ENCODE measurements around the gene DMD. TPM values are rescaled to one million over a fixed set of nuclear protein-coding genes. Genes with fewer than 3 reads are reported as not detected.

Gene DMD
- total and polyA plus RNA-seq, 2 of the 13 experiments (the other 11 are each of a cell fraction or from before 2014, with no cell fraction given), result 17.6 to 25.9 TPM

- no peak overlapping the region for H3K4me2 ChIP-seq (ENCODE audit: low read depth, low read length)
- H3K9me3 ChIP-seq (ENCODE audit: low read length), result no peaks in the 10 kb centered on the region
- no peaks in the 10 kb centered on the region for H3K79me2 ChIP-seq (ENCODE audit: insufficient read depth, low read length)
- no peaks in the 10 kb centered on the region for H3K27me3 ChIP-seq (ENCODE audit: control insufficient read depth in 1 of 2, insufficient read depth in 2 of 2, low read length in 2 of 2)
- intact Hi-C loops (cut with micrococcal nuclease; ENCODE audit: unreplicated experiment), result no loop called here
- H3K9ac ChIP-seq (ENCODE audit: insufficient read depth, low read depth, low read length), result no peak overlapping the region
- DNase-seq (ENCODE audit: low spot score) (no peak), ATAC-seq (no peak), FAIRE-seq (no peak)
- no TSS peak for BruUV-seq (replicated peaks)
- H2AFZ ChIP-seq (ENCODE audit: low read length), result no peak overlapping the region
- H4K20me1 ChIP-seq (ENCODE audit: insufficient read depth, low read length), result no peaks in the 10 kb centered on the region
- 31% methylated on average over 5 of the region's 5 CpGs for WGBS (ENCODE audit: low lambda C conversion rate)
- in situ Hi-C loops (cut with HindIII; ENCODE audit: extremely low pct_ligation_motif_present, low pct_unique_long_range_greater_than_20kb), result loop anchor here (25.0 kb wide), 1 partner anchor 137 kb away; no protein-coding TSS in a partner anchor
- no peaks in the 10 kb centered on the region for H3K36me3 ChIP-seq (replicated peaks in 1 of 2; ENCODE audit: control insufficient read depth in 1 of 2, insufficient read depth in 2 of 2, low read length in 2 of 2)
- ChIA-PET POLR2A (no interaction called here), CTCF (ENCODE audit: low intra/inter-chr PET ratio, low total read pairs) (no interaction called here)
- H3K4me3 ChIP-seq (replicated peaks in 1 of 3; ENCODE audit: insufficient read depth in 1 of 3, low read depth in 2 of 3, low read length in 3 of 3), result no peak overlapping the region
- no peak overlapping the region for H3K27ac ChIP-seq (ENCODE audit: extremely low read length, insufficient read depth, low read length)
- no peaks in the 10 kb centered on the region for H3K4me1 ChIP-seq (ENCODE audit: insufficient read depth, low read length)
- TF ChIP-seq RFX1 (IDR thresholded peaks at IDR 0.05) (no peak), TBL1XR1 (IDR thresholded peaks at IDR 0.05; ENCODE audit: borderline replicate concordance, low read length, partially characterized antibody) (no peak), MTF2 (CRISPR knock-in tag; IDR thresholded peaks at IDR 0.05; ENCODE audit: borderline replicate concordance) (no peak), KDM2A (CRISPR knock-in tag; IDR thresholded peaks at IDR 0.05; ENCODE audit: borderline replicate concordance, low read depth) (no peak), FOXC1 (CRISPR knock-in tag; IDR thresholded peaks at IDR 0.05; ENCODE audit: borderline replicate concordance) (no peak), ATAD3A (CRISPR knock-in tag; IDR thresholded peaks at IDR 0.05) (no peak), ZBTB46 (CRISPR knock-in tag; IDR thresholded peaks at IDR 0.05; ENCODE audit: borderline replicate concordance) (no peak), ZNF33A (CRISPR knock-in tag; IDR thresholded peaks at IDR 0.05; ENCODE audit: borderline replicate concordance) (no peak), ZNF597 (CRISPR knock-in tag; IDR thresholded peaks at IDR 0.05) (no peak), MTA3 (CRISPR knock-in tag; IDR thresholded peaks at IDR 0.05) (no peak), SP2 (CRISPR knock-in tag; IDR thresholded peaks at IDR 0.05) (no peak), ZBTB3 (CRISPR knock-in tag; IDR thresholded peaks at IDR 0.05; ENCODE audit: borderline replicate concordance, low read depth) (no peak), STAT5B (CRISPR knock-in tag; IDR thresholded peaks at IDR 0.05) (no peak), PAXIP1 (CRISPR knock-in tag; conservative IDR thresholded peaks at IDR 0.05) (no peak), ZNF124 (CRISPR knock-in tag; IDR thresholded peaks at IDR 0.05) (no peak)
Observed at GRCh38 chrX:32525234-32525633, 686.1 kb downstream of the DMD start.

Measured in HepG2 (cell line).